T-helper 1 cell (primary cell): ENCODE results near the gene PSMD14.

ENCODE experiments used
- DNase-seq, 5 donors: peaks; one replicate each; pipeline ENCODE4 v3.0.0-alpha.2; 2012 to 2020

Gene PSMD14

GRCh38 chr2:161386228-161386824 is 78.1 kb downstream of the PSMD14 start:
- no peak for DNase-seq

- DNase-seq, result no peak
Measured at GRCh38 chr2:161388146-161388779, 80.0 kb downstream of the PSMD14 start.

- peak in 1 of 5 donors; percentile 7 for DNase-seq
Measured at GRCh38 chr2:161391737-161392506, 83.7 kb downstream of the PSMD14 start.

- DNase-seq, result no peak
Measured at GRCh38 chr2:161400076-161400475, 91.9 kb downstream of the PSMD14 start.

DNA sequence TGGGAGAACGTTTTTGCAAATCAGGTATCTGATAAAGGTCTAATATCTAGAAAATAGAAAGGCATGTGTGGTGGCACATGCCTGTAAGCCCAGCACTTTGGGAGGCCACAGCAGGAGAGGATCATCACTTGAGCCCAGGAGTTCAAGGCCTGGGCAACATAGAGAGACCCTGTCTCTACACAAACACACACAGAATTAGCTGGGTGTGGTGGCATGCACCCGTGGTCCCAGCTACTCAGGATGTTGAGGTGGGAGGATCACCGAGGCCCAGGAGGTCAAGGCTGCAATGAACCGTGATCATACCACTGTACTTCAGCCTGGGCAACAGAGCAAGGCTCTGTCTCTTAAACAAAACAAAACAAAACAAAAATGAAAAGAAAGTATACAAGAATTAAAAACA is 94.1 kb downstream of the PSMD14 start:
- DNase-seq, result no peak

DNA sequence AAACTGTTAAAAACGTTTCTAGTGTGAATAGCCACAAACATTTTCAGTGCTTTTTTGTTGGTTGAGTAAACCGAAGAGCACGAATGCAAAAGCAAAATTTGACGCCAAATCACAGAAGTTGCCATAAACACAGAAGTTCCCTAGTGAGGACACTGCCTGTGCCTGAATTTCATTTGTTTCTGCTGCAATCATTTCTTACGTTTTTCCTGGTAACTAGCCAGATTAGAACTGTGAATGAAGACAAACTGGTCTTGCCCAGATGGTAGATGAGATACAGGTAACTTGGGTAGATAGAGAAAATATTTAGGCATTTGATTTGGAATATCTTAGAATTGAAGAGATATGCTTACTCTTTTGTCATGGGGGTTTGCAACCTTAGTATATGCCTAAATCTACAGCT is 98.1 kb downstream of the PSMD14 start:
- no peak for DNase-seq

- no peak for DNase-seq
Measured at GRCh38 chr2:161407597-161407996, 99.4 kb downstream of the PSMD14 start.

DNA sequence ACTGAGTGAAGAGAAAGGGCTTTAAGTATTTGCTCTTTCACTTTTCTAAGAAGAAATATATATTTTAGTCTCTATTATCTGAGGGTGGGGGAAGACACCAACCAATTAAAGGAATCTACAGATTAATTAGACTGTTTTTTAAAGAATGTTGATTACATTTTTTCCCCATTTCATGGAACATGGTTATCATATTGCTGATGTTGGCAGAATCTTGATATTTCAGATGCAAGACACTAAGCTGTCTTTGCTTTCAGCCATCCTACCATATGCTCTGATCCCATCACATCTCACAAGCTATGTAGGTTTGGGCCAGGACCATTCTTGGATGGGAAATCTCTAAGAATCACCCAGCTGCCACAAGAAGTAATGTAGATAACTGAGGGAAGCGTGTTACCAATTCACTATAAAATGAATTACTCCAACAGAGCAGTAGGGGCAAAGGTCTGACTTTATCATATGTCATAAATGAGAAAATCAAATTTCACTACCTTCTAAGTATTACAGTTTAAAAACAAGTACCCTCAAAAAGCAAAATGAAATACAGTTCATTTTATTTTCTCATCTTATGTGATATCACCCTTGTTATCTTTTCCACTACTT is 101.2 kb downstream of the PSMD14 start:
- DNase-seq, result no peak

DNA sequence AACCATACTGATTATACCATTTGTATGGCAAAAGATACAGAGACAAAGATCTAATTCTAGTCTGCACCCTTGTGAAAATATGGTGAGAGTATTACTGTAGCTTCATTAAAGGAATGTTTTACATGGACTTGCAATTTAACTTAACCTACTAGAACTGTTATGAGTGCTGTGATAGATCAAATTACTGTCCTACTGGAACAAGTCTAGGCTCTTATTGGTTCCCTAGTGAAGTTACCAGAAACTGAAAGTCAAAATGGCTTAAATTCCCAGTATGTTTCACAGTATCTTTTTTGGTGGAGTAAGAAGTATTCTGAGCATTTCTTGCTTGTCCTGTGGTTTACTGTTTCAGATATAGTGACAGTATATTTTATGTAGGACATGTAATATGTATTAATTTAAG is 104.1 kb downstream of the PSMD14 start:
- no peak for DNase-seq

- no peak for DNase-seq
Measured at GRCh38 chr2:161414042-161415033, 106.1 kb downstream of the PSMD14 start.

DNA sequence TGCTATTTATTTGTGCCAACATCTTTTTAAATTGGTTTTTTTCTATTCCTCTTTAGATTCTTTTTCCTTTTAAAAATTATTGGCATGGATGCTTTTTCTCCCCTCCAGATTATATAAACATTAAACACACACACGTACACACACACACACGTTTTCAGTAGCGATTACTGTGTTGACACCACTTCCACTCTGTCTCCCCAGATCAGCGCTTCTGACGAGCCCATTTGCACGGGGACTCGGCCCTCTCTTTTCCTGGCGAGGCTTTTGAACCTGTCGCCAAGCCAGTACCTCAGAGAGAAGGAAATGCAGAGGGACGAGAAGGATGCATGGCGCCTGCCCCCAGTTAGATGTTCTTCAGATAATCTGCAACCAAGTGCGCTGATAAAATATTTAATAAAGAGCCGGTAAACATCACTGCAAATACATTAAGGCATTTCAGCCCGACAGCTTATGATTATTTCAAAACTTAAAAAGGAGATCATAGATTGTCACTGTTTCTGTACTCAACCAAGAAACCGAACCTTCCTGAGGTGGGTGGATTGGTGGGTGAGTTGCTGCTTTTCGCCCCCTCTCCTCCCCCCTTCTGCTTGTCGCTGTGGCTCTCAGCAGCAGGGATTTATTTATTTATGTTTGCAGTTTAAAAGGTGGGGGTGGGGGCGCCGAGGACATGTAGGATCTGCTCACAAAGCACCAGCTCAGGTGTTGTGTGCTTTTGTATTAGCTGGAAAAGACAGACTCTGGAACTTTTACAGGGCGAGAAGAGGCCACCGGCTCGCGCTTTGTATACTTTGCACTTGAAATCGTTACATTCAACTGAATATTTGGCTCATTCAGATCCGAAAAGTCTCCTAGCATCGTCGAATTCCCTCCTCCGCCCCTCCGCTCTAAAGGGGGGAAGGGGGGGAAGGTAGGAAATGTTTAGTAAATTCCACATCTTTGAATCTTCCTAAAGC is 107.1 kb downstream of the PSMD14 start:
- DNase-seq, result no peak

DNA sequence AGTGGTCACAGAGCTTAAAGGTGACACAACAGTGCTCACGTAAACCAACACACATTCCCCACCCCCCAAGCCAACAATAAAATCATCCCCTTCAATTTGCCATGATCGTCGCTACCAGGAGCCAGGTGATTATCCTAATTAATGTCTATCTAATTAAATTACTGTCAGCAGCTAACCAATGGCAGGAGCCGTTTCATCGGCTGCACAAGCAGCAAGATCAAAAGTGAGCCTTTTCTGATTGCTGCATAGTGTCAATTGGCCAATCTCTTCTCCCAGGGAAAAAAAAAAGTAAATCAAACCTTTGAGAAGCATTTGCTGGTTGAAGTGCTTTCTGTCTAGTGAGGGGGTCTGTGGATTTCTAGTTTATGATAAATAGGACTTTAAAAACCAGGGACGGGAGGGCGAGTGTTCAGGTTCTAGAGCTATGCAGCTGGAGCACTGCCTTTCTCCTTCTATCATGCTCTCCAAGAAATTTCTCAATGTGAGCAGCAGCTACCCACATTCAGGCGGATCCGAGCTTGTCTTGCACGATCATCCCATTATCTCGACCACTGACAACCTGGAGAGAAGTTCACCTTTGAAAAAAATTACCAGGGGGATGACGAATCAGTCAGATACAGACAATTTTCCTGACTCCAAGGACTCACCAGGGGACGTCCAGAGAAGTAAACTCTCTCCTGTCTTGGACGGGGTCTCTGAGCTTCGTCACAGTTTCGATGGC is 107.9 kb downstream of the PSMD14 start, which contains the start of gene TBR1:
Gene TBR1, plus strand, starts transcription at position 311 of the 721 bp plus-strand sequence. Its CDS starts 114 bp downstream, at position 425.
- DNase-seq, result no peak

DNA sequence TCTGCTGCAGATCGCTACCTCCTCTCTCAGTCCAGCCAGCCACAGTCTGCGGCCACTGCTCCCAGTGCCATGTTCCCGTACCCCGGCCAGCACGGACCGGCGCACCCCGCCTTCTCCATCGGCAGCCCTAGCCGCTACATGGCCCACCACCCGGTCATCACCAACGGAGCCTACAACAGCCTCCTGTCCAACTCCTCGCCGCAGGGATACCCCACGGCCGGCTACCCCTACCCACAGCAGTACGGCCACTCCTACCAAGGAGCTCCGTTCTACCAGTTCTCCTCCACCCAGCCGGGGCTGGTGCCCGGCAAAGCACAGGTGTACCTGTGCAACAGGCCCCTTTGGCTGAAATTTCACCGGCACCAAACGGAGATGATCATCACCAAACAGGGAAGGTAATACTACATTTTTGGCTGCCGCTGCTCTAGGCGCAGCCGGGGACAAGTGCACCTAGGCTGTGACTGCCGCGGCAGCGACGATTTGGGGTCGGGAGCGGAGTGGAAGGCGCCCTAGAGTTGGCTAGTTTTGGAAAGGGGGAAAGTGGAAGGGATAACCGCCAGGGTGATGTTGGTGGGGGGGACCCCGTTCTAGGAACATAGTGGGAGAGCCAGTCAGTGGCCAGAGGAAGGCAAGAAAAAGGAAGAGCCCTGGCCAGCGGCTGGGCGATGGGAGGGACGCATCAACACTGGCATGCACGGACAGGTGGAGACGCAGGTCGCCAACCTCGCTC is 108.6 kb downstream of the PSMD14 start:
- no peak for DNase-seq

GRCh38 chr2:161417438-161418274 is 109.4 kb downstream of the PSMD14 start:
- DNase-seq, result no peak

- no peak for DNase-seq
Measured at GRCh38 chr2:161418275-161418714, 110.1 kb downstream of the PSMD14 start.

- no peak for DNase-seq
Measured at GRCh38 chr2:161418715-161419637, 110.8 kb downstream of the PSMD14 start.

- no peak for DNase-seq
Measured at GRCh38 chr2:161419638-161420190, 111.5 kb downstream of the PSMD14 start.
